ENCODE results near the gene C17orf107. TPM values are rescaled to one million over a fixed set of nuclear protein-coding genes. Genes with fewer than 3 reads are reported as not detected.

Gene C17orf107
- total and polyA plus RNA-seq, 9 of the 15 experiments (the other 6 are each of a cell fraction or from before 2014, with no cell fraction given) = 0.05 to 0.29 (median 0.07) TPM; not detected in 4

DNA sequence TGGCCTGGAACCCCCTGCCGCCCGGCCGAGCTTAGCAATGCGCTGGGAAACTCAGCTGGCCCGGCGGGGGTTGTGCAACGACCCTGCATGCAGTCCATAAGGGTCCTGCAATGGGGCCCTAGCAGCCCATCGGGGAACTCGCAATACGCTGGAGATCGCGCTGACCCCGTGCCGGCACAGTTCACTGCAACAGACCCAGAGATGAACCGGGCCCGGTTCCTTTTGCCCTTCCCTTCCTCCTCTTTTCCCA lies 40.1 kb downstream of the C17orf107 start:
- Histone ChIP-seq H3K36me3 (ENCODE audit: control insufficient read depth, insufficient read depth, low read length) (peaks cover 57% of the 10 kb centered on the region), H3K79me2 (ENCODE audit: control insufficient read depth, insufficient read depth, low read length) (peaks cover 58% of the 10 kb centered on the region), H3K9me1 (ENCODE audit: control insufficient read depth, insufficient read depth, low read length) (no peaks in the 10 kb centered on the region), H3K9ac (ENCODE audit: insufficient read depth in 1 of 2, low read depth in 2 of 2, low read length in 2 of 2) (peak overlapping the region; percentile 95 to 98), H3K27ac (ENCODE audit: extremely low read depth, low read depth, low read length) (peak overlapping the region; percentile 90), H3K4me3 (peak overlapping the region; percentile 96), H2AFZ (ENCODE audit: low read depth, low read length) (peak overlapping the region; percentile 64), H4K20me1 (replicated peaks; ENCODE audit: control insufficient read depth, insufficient read depth, low read length) (no peaks in the 10 kb centered on the region), H3K4me2 (ENCODE audit: insufficient read depth, low read length) (peak overlapping the region; percentile 96), H3K9me3 (replicated peaks; ENCODE audit: control insufficient read depth, insufficient read depth, low read depth, low read length) (no peaks in the 10 kb centered on the region), H3K27me3 (ENCODE audit: control insufficient read depth in 2 of 2, insufficient read depth in 2 of 2, low read length in 2 of 2) (no peaks in the 10 kb centered on the region), H3K4me1 (replicated peaks in 1 of 2; ENCODE audit: control insufficient read depth in 2 of 2, insufficient read depth in 2 of 2, low read length in 2 of 2) (peaks cover 13 to 28% of the 10 kb centered on the region in 2 experiments; a peak in 4 of 5 replicates)
- FAIRE-seq (no peak), ATAC-seq (peak; percentile 3; the same call in 2 of the 3 replicates), DNase-seq (ENCODE audit: extremely low read depth in 1 of 4, low spot score in 3 of 4) (no peak)
- WGBS (ENCODE audit: insufficient coverage, low coverage, missing lambda C conversion rate) = under 1% methylated on average over 15 of the region's 16 CpGs
- intact Hi-C loops (cut with micrococcal nuclease) = no loop called here
- in situ Hi-C loops (cut with MboI) = no loop called here
- no TSS peak for BruUV-seq (replicated peaks)
- ChIA-PET CTCF (ENCODE audit: low intra/inter-chr PET ratio) (no interaction called here), POLR2A (interaction anchor here (0.6 to 1.6 kb wide), 9 partner anchors 11 to 162 kb away, joined by 3 to 20 read pairs (median 3); partner anchors contain the start of genes ENO3 and PFN1)
- TF ChIP-seq TAF7 (tag; IDR thresholded peaks at IDR 0.05) = peak; percentile 31; the same call in 1 of the 2 replicates
- no peak for TF ChIP-seq GATA2 (CRISPR knock-in tag; IDR thresholded peaks at IDR 0.05)
- TF ChIP-seq CHD2 (IDR thresholded peaks at IDR 0.05; ENCODE audit: low read depth, low read length) = no peak
- TF ChIP-seq, protein P1, sequence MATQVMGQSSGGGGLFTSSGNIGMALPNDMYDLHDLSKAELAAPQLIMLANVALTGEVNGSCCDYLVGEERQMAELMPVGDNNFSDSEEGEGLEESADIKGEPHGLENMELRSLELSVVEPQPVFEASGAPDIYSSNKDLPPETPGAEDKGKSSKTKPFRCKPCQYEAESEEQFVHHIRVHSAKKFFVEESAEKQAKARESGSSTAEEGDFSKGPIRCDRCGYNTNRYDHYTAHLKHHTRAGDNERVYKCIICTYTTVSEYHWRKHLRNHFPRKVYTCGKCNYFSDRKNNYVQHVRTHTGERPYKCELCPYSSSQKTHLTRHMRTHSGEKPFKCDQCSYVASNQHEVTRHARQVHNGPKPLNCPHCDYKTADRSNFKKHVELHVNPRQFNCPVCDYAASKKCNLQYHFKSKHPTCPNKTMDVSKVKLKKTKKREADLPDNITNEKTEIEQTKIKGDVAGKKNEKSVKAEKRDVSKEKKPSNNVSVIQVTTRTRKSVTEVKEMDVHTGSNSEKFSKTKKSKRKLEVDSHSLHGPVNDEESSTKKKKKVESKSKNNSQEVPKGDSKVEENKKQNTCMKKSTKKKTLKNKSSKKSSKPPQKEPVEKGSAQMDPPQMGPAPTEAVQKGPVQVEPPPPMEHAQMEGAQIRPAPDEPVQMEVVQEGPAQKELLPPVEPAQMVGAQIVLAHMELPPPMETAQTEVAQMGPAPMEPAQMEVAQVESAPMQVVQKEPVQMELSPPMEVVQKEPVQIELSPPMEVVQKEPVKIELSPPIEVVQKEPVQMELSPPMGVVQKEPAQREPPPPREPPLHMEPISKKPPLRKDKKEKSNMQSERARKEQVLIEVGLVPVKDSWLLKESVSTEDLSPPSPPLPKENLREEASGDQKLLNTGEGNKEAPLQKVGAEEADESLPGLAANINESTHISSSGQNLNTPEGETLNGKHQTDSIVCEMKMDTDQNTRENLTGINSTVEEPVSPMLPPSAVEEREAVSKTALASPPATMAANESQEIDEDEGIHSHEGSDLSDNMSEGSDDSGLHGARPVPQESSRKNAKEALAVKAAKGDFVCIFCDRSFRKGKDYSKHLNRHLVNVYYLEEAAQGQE (IDR thresholded peaks at IDR 0.05; ENCODE audit: borderline replicate concordance) = no peak
- TF ChIP-seq, protein P1 (CRISPR knock-in tag; IDR thresholded peaks at IDR 0.05; ENCODE audit: low read depth) = 0 out of 2 replicates have a peak, but pooled peaks have one; percentile 15
- no peak for TF ChIP-seq MAFK (IDR thresholded peaks at IDR 0.05; ENCODE audit: low read length)
- peak; percentile 43; the same call in 1 of the 2 replicates for TF ChIP-seq CEBPB (tag; IDR thresholded peaks at IDR 0.05)
- TF ChIP-seq SAP30 (IDR thresholded peaks at IDR 0.05; ENCODE audit: borderline replicate concordance, insufficient read depth, low read depth, low read length, poor library complexity, severe bottlenecking) = peak; percentile 73
- TF ChIP-seq CBFA2T3 (IDR thresholded peaks at IDR 0.05) = no peak
- TF ChIP-seq POLR2B (IDR thresholded peaks at IDR 0.05; ENCODE audit: low read depth, partially characterized antibody) = no peak
- no peak for TF ChIP-seq ZC3H11A (IDR thresholded peaks at IDR 0.05; ENCODE audit: low read depth, low read length)
- no peak for TF ChIP-seq CEBPG (CRISPR knock-in tag; IDR thresholded peaks at IDR 0.05)
- TF ChIP-seq CEBPG (tag; conservative IDR thresholded peaks at IDR 0.05 in 1 of 2, IDR thresholded peaks at IDR 0.05 in 1 of 2) = peak in 1 of 2 experiments; percentile 53; a peak in 1 of 4 replicates
- TF ChIP-seq TOE1 (IDR thresholded peaks at IDR 0.05; ENCODE audit: borderline replicate concordance) = 0 out of 2 replicates have a peak, but pooled peaks have one; percentile 23
- no peak for TF ChIP-seq TOE1 (CRISPR knock-in tag; IDR thresholded peaks at IDR 0.05; ENCODE audit: borderline replicate concordance, low read depth)
- 0 out of 2 replicates have a peak, but pooled peaks have one; percentile 45 for TF ChIP-seq FOXP1 (CRISPR knock-in tag; IDR thresholded peaks at IDR 0.05)
- TF ChIP-seq BRD4 (IDR thresholded peaks at IDR 0.05) = no peak
